Bronchial epithelial cell (primary cell): Measurements from ENCODE around the gene MYMK. TPM values are rescaled to one million over a fixed set of nuclear protein-coding genes. Genes with fewer than 3 reads are reported as not detected.

Experiments used
- DNase-seq: peaks from one replicate; pipeline ENCODE4 v3.0.0-alpha.2; 2010; ENCODE audit warnings: low read depth
- FAIRE-seq: peaks from 2 replicates; lab custom pipeline; 2011; peaks lifted over from hg19 to GRCh38; lab: Jason Lieb, UNC
- H3K27me3 ChIP-seq: 2 replicates; pipeline ENCODE4 v1.5.1; 2011; ENCODE audit warnings: low read length; ENCODE audit not compliant: control insufficient read depth, insufficient read depth
- H3K36me3 ChIP-seq: 2 replicates; pipeline ENCODE4 v1.5.1; 2011; ENCODE audit warnings: low read length; ENCODE audit not compliant: control insufficient read depth, insufficient read depth
- H3K4me3 ChIP-seq: 2 replicates; pipeline ENCODE4 v1.5.1; 2011; ENCODE audit warnings: mild to moderate bottlenecking, low read depth, low read length, control low read depth
- total RNA-seq: library from RNA; depleted of rRNA; stranded (reverse); fragments of >200 nt; gene quantifications from 2 replicates; pipeline ENCODE4 v1.2.1, GENCODE V29; 2014
- TF ChIP-seq, protein P1 (sequence below): IDR thresholded peaks from 2 replicates; pipeline ENCODE4 v1.5.1; 2011; ENCODE audit warnings: mild to moderate bottlenecking, moderate library complexity, low read length, control low read depth, inconsistent platforms; ENCODE audit not compliant: insufficient read depth, severe bottlenecking

MYMK gene
- total RNA-seq, 1 donor from 2014 or later = not detected

DNA sequence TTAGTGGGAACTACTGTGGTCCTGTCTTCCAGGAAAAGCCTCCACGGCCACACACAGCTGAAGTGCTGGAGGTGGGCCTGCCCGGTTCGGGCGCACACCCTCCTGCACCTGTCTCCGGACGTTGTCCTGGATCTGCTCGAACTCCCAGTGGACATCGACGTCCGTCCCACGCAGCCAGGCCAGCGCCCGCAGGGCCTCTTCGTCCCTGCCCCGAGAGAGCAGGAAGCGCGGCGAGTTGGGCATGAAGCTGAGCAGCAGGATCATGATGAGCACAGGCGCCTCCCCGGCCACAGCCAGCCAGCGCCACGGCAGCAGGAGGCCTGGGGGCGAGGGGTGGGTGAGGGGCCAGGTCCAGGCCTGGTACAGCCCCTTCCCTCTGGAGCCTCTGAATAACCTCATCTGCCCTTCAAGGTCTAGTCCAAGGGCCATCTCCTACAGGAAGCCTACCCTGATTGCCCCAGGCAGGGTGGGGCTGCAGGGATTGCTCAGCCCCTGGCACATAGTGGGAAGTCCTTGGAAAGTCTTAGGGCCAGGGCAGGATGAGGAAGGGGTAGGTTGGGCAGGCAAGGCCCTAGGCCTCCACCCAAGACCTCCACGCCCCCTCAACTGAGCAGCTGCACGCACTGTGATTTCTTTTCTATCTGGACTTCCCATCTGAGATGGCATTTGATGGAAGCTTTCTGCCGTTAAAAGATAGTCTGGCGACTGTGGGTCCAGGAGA, 49.3 kb downstream of the MYMK start:
- no peak for FAIRE-seq
- TF ChIP-seq, protein P1, sequence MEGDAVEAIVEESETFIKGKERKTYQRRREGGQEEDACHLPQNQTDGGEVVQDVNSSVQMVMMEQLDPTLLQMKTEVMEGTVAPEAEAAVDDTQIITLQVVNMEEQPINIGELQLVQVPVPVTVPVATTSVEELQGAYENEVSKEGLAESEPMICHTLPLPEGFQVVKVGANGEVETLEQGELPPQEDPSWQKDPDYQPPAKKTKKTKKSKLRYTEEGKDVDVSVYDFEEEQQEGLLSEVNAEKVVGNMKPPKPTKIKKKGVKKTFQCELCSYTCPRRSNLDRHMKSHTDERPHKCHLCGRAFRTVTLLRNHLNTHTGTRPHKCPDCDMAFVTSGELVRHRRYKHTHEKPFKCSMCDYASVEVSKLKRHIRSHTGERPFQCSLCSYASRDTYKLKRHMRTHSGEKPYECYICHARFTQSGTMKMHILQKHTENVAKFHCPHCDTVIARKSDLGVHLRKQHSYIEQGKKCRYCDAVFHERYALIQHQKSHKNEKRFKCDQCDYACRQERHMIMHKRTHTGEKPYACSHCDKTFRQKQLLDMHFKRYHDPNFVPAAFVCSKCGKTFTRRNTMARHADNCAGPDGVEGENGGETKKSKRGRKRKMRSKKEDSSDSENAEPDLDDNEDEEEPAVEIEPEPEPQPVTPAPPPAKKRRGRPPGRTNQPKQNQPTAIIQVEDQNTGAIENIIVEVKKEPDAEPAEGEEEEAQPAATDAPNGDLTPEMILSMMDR = no peak
- H3K36me3 ChIP-seq = peaks cover 6% of the 10 kb centered on the region
- no peak for DNase-seq
- H3K27me3 ChIP-seq = no peaks in the 10 kb centered on the region
- no peak overlapping the region for H3K4me3 ChIP-seq

DNA sequence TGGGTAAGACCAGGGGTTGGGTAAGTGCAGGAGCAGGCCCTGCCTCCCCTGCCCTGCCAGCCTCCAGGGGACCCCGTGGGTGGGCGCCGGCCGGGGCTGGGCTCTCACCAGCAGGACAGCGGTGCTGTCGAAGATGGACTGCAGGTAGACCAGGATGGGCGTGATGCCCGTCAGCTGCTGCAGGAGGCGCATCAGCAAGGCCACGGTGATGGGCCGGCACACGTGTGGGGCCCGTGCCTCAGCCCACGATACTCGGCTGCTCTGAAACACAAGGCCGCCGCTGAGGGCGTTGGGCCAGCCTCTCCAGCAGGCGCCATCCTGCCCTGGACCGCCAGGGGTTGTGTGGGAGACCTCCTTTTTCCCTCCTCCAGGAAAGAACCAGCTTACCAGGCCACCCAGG, 49.9 kb downstream of the MYMK start:
- Histone ChIP-seq H3K27me3 (no peaks in the 10 kb centered on the region), H3K36me3 (peaks cover 6% of the 10 kb centered on the region), H3K4me3 (no peak overlapping the region)
- FAIRE-seq (no peak), DNase-seq (no peak)
- TF ChIP-seq, protein P1 = no peak

DNA sequence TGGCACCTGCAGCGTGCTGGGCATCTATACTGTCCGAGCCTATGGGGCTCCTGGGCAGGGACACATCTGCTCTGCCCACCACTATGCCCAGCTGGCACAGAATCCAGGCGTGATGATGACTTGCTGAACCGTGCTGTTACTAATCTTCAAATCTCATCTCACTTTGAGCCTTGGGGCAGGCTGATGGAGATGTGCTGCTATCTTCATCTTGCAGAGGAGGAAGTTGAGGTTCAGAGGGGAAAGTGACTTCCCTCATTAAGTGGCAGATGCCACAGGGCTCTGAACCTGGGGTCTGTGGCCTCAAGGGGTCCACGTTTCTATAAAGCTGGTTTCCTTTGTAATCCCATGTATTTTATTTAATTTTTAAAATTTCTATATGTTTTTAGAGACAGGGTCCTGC, 50.5 kb downstream of the MYMK start:
- Histone ChIP-seq H3K36me3 (peaks cover 6% of the 10 kb centered on the region), H3K27me3 (no peaks in the 10 kb centered on the region), H3K4me3 (no peak overlapping the region)
- DNase-seq = no peak
- FAIRE-seq = no peak
- TF ChIP-seq, protein P1 = no peak

DNA sequence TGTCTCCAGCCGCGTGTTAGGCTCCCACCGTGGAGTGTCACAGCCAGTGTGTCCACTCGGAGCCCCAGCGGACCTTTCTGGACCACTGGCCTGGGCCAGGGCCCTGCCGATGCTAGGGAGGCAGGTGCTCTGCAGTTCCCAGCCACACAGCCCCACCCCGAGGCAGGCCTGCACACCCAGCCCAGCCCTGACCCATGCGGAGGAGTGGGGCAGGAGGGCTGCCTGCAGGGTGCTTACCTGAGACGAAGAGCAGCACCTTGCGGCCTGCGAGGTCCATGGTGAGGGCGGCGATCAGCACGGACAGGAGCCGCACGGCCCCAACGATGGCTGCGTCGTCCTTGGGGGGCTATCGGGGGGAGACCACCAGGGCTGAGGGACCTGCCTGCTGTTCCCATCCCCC, 51.0 kb downstream of the MYMK start:
- no peak overlapping the region for H3K4me3 ChIP-seq
- FAIRE-seq (no peak), DNase-seq (no peak)
- H3K36me3 ChIP-seq = peaks cover 6% of the 10 kb centered on the region
- H3K27me3 ChIP-seq = no peaks in the 10 kb centered on the region
- TF ChIP-seq, protein P1 = no peak

DNA sequence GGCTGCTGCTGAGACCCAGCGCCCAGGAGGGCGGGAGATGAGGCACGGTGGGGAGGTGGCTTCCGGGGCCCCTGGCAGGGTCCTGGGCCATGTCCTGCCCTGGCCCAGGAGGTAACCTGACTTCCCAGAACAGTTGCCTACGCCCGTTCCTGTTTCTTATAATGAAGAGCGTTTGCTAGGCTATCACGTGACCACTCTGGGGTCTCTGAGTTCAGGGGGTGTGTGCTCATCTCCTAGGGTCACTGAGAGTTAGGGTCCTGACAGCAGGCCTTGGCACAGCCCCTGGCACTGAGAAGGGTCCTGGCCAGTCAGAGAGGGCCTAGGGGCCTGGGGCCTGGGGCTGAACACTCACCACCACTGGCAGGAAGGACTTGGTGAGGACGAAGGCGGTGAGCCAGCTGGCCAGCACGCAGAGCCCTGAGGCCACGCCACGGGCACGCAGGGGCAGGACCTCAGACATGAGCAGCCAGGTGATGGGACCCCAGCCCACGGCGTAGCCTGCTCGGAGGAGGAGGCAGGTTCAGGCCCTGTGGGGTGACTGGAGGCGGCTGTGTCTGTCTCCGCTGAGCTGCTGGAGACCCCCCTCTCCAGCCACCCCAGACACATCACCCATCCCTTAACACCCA, 51.9 kb downstream of the MYMK start:
- no peak for FAIRE-seq
- TF ChIP-seq, protein P1 = no peak

More for the DNA sequence above, 51.9 kb downstream of the MYMK start:
- Histone ChIP-seq H3K36me3 (peaks cover 6% of the 10 kb centered on the region), H3K27me3 (no peaks in the 10 kb centered on the region), H3K4me3 (no peak overlapping the region)
- no peak for DNase-seq
